ELR (cell line): ENCODE data around the gene DLGAP1.

ENCODE experiments used
- DNase-seq: peaks from one replicate; pipeline ENCODE4 v3.0.0-alpha.2; 2015; ENCODE audit warnings: low read depth

Gene DLGAP1

DNA sequence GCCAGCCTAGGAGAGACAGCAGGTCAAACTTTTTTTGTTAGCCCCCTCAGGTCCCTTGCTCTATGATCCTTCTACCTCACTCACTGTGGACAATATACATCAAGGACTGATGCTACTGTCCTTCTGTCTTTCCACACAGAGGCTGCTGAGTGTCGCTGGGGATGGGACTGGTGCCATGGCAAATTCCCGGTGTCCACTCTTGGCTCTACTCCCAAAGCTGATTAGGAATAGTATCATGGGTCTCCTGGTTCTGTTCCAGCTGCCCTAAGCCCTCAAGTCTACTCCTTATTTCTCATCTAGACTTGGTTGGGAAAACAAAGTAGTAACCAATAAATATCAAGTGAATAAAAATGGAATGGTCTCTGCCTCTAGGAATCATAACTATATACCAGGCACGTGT is 563.9 kb downstream of the DLGAP1 start:
- DNase-seq: no peak

- peak; percentile 71 for DNase-seq
Observed at GRCh38 chr18:3889803-3890202, 565.3 kb downstream of the DLGAP1 start.

DNA sequence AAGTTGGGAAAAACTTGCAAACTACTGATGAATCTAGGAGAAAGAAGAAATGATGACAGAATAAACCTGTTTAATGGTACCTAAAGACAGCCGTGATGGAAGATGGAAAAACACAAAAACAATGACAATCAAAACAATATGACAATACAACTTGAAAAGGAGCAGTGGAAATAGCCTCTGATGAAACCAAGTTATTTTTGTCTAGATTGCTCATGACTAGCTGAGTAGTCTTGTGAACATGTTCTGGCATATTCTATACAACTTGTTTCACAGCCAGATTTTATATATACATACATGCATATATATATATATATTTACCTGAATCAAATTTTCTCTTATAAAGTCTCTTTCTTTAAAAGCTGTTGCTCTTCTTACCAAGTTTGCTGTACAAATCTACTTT is 566.0 kb downstream of the DLGAP1 start:
- DNase-seq: no peak

- no peak for DNase-seq
Observed at GRCh38 chr18:3886575-3887322, 568.4 kb downstream of the DLGAP1 start.

DNA sequence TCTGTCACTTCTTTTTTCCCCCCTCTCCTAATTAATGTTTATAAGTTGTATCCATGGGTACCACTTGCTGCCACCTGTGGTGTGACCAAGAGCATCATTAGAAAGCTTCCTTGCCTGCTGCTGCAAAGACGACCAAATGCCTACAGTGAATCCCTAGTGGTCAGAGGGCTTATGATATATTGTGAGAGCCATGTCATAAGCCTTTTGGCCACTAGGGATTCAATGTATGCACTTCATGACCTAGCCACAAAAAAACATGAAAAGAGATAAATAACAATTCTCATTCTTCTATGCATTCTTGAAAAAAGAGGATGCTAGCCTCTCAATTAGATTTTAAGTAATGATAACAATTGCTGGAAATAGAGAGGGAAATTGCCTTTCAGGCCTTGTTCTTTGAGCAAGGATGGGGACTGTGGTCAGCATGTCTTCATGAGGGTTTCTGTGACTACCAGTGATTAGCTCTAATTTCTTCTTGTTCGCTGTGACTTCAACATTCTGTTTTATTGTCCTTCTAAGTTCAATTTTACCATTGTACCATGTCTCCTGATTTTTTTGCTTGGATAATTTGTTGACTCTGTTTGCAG is 569.8 kb downstream of the DLGAP1 start:
- peak; percentile 62 for DNase-seq

DNA sequence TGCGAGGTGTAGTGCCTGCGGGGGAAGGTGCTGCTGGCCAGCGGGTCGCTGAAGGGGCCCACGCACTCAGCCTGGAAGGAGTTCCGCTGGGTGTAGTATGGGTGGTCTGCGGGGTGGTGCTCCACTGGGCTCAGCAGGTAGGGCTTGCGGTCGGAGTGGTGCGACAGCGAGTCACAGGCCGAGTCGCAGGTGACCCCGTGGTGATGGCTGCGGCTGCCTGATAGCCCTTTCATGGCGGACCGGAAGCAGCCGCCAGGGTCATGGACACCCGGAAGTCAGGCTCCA is 575.3 kb downstream of the DLGAP1 start:
- no peak for DNase-seq

DNA sequence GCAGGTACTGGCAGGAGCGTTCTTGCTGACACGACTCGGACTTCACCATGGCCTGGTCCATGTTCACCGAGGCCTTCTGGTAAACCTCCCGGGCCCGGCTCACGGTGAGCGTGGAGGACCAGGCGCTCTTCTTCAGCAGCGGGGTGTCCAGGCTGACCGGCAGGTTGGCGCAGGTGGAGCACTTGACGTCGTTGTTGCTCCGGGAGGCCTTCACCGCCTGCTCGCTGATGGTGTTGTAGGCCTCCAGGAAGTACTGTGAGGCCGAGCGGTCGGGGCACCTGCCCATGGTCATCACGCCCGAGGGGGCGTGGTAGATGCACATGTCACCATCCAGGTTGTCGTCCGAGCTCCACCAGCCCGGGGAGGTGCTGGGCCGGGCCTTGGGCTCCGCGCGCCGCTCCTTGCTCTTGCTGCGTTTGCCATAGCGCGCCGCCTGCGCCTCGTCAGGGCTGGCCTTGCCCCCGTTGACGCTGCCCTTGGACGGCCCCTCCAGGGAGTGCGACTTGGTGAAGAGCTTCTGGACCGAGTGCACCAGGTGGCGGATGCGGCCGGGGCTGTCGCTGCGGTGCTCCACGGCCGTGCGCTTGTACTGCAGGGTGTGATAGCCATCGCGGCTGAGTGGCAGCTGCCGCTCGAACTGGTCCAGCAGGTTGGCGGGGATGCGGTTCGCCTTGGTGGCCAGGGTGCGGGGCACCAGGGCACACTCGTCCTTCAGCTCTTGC is 575.8 kb downstream of the DLGAP1 start:
- DNase-seq: no peak

- no peak for DNase-seq
Observed at GRCh38 chr18:3878401-3878800, 576.7 kb downstream of the DLGAP1 start.

GRCh38 chr18:3877678-3878077 is 577.4 kb downstream of the DLGAP1 start:
- peak; percentile 9 for DNase-seq

DNA sequence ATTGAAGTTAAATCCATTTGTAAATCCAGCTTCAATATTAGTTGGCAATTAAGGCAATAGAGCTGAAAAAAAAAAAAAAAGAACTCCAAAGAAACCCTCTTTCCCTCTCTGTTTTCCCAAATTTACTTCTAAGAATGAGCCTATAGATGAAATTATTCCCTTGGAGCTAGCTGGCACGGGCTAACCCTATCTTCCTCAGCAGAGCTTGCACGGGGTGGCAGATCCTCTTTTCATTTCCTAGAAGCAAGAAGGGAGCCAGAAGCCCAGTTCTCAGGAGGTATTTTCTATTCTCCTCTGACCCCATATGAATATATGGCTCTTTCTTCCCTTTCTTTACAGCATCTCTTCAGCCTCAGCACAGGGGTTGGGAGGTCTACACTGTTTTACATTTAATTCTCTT is 579.1 kb downstream of the DLGAP1 start:
- no peak for DNase-seq

DNA sequence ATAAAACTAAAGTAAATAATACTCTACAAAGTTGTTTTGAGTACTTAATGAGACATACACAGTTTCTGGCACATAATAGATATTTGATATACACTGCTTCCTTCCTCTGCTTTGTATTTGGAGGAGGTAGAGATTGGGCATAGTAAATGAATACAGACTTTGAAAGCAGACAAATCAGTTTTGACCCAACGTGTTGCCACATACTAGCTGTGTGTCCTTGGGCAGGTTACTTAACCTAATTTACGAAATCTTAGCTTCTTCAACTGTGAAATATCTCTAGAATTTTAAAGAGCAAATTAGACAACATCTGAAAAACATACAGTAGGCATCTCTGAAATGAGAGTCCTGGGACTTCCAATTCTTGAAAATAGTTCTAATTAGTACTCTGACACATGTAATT is 579.7 kb downstream of the DLGAP1 start:
- no peak for DNase-seq

DNA sequence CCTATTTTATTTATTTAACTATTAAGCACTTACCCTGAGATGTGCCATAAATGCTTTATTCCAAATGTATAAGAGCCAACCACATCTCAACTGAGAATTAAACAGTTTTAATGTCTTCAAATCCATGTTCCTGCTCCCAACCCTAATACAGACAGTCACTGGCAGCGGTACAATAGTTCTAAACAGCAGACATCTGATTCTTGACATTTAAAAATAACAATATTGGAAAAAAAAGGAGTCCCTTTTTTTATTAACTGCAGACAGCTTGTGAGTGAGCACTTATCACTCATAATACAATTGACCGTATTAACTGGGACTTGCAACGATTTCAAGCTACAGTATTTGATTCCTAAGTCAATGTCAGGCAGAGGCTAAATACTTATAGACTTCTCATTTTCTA is 580.5 kb downstream of the DLGAP1 start:
- no peak for DNase-seq

DNA sequence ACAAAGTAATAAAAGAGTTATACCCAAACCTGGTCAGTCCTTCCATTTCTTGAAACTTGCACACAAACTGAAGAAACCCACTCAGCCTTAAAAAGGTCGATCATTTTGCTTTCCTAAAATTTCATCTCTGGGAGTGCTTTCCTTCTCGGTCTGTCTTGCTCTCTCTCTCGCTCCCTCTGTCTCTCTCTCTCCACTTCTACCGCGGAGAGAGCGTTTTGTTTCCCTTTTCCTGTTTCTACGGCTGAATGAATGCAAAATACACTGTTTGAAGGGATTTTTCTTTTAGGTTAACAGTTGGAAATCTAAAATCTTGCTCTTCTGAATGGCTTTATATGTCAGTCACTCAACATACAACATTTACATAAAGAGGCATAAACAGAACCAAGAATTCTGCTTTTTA is 581.0 kb downstream of the DLGAP1 start:
- peak; percentile 15 for DNase-seq

GRCh38 chr18:3873698-3874097 is 581.4 kb downstream of the DLGAP1 start:
- no peak for DNase-seq

DNA sequence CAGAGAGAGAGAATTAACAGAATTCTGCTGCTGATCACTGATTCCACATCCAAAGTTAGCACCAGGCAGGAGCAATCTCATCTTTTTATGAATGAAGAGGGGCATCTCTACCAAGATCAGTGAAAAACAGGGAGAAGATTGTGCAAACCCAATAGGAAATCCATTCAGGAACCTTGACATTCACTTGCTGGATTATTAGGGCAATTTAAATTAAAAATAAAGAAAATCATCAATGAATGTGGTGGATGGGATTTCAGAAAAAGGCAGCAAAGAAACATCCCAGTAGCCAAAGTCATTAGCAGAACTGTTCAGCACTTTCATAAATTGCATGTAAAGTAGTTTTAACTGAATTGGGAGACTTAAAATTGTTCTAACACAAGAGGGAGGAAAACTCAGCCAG is 581.9 kb downstream of the DLGAP1 start:
- DNase-seq: no peak

- DNase-seq: no peak
Observed at GRCh38 chr18:3872641-3873040, 582.5 kb downstream of the DLGAP1 start.

GRCh38 chr18:3871687-3872086 is 583.4 kb downstream of the DLGAP1 start:
- no peak for DNase-seq

DNA sequence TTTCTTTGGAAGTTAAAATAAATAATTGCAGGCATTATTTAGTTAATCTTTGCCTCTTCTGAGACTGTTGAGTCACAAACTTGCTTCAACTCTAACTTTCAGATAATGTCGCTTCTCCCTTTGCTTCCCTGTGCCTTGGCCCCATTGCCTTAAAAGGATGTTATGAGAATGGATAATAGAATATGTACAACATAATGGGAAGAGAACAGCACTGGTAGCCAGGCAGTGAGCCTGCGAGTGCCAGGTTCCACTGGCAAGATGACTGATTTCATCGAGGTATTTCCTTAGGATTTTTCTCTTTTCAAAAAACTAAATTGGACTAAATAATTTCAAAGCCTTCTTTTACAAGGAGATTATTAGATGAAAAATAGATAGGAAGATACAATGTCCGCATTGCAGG is 584.2 kb downstream of the DLGAP1 start:
- DNase-seq: no peak

GRCh38 chr18:3869848-3870247 is 585.3 kb downstream of the DLGAP1 start:
- DNase-seq: peak; percentile 71

- DNase-seq: no peak
Observed at GRCh38 chr18:3867864-3868311, 587.2 kb downstream of the DLGAP1 start.

- no peak for DNase-seq
Observed at GRCh38 chr18:3867236-3867635, 587.9 kb downstream of the DLGAP1 start.

DNA sequence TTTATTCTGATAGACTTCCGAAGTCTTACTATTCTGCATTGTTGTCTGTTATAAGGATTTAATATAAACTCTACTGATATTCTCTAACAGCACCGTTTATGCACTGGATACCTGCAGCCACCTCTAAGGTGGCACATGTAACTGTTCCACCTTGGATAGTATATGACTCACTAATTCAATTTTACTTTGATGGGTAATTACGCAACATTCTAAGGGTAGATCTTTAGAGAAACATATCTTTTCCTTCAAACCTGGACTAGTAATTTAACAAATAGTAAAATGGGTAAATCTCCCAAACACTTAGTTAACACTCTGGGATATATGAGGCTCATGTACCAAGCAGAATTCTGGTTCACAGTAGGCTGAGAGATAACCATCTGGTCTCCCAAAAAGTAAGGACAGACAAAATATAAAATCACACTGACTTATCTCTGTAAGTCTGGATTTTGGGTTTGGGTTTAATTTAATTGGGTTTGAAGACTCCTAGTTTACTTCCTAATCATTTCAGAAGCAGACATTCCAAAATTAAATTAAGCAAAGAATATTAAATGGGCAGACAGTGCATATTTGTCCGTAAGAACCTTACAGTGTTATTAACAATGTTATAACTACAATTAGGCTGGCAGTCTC is 590.3 kb downstream of the DLGAP1 start:
- DNase-seq: no peak

- DNase-seq: no peak
Observed at GRCh38 chr18:3863593-3863992, 591.5 kb downstream of the DLGAP1 start.
